CD4-positive, alpha-beta T cell (primary cell): ENCODE data around the gene LRRC1. TPM values are rescaled to one million over a fixed set of nuclear protein-coding genes. Genes with fewer than 3 reads are reported as not detected.

Experiments used
- ATAC-seq: fragments of 200-7000 bp; cut with Tn5 transposase; one replicate; pipeline ENCODE4 v1.10.0; 2022; ENCODE audit warnings: mild to moderate bottlenecking; ENCODE audit not compliant: poor library complexity
- CTCF ChIA-PET: fragments of 350-600 bp; sonication (Branson Sonifier 250); formaldehyde crosslinking; loops from one replicate; lab custom pipeline; 2021; ENCODE audit warnings: antibody characterized with exemption, inconsistent platforms; lab: Charles Lee
- POLR2A ChIA-PET: fragments of 350-600 bp; sonication (Branson Sonifier 250); formaldehyde crosslinking; loops from one replicate; lab custom pipeline; 2021; ENCODE audit warnings: antibody characterized with exemption, inconsistent platforms; lab: Charles Lee
- DNase-seq, 14 experiments: peaks; one replicate each; pipeline ENCODE4 v3.0.0-alpha.2; 2013 to 2020; ENCODE audit warnings: mixed read lengths in 2 of 14
- H3K27ac ChIP-seq, 2 donors: one replicate each; pipeline versions ENCODE4 v1.5.1 to v1.7.0; 2013; ENCODE audit warnings: low read length in 2 of 2, low read depth in 1 of 2, mild to moderate bottlenecking in 1 of 2
- H3K27me3 ChIP-seq, 2 experiments: 1 replicate in 1 of 2; 2 replicates in 1 of 2; pipeline versions ENCODE4 v1.6.1 to v1.7.0; 2013; ENCODE audit warnings: low read length in 2 of 2, control low read depth in 1 of 2, mild to moderate bottlenecking in 1 of 2, moderate library complexity in 1 of 2; ENCODE audit not compliant: insufficient read depth in 2 of 2, control insufficient read depth in 1 of 2
- H3K36me3 ChIP-seq: one replicate; pipeline ENCODE4 v1.6.1; 2013; ENCODE audit warnings: low read length, control low read depth; ENCODE audit not compliant: insufficient read depth
- H3K4me1 ChIP-seq: one replicate; pipeline ENCODE4 v1.6.1; 2013; ENCODE audit warnings: low read length, control low read depth; ENCODE audit not compliant: insufficient read depth
- H3K4me3 ChIP-seq: one replicate; pipeline ENCODE4 v1.5.1; 2013; ENCODE audit warnings: mild to moderate bottlenecking, low read length, moderate library complexity
- H3K9me3 ChIP-seq, 2 experiments: 1 replicate in 1 of 2; 2 replicates in 1 of 2; pipeline versions ENCODE4 v1.6.1 to v1.7.0; 2013; ENCODE audit warnings: low read length in 2 of 2, mild to moderate bottlenecking in 2 of 2, control low read depth in 1 of 2, moderate library complexity in 1 of 2; ENCODE audit not compliant: control insufficient read depth in 1 of 2, insufficient read depth in 1 of 2
- H3K27ac Mint-ChIP-seq: one replicate; pipeline ENCODE4 v1.8.0; 2020; ENCODE audit warnings: mixed read lengths
- H3K27me3 Mint-ChIP-seq: one replicate; pipeline ENCODE4 v1.8.0; 2021; ENCODE audit warnings: mixed read lengths
- H3K36me3 Mint-ChIP-seq: one replicate; pipeline ENCODE4 v1.8.0; 2021; ENCODE audit warnings: low read depth, mixed read lengths
- H3K4me1 Mint-ChIP-seq: one replicate; pipeline ENCODE4 v1.8.0; 2021; ENCODE audit warnings: low read depth, mixed read lengths
- H3K4me3 Mint-ChIP-seq: one replicate; pipeline ENCODE4 v1.8.0; 2020; ENCODE audit warnings: mild to moderate bottlenecking, mixed read lengths
- H3K9me3 Mint-ChIP-seq: one replicate; pipeline ENCODE4 v1.8.0; 2020; ENCODE audit warnings: mixed read lengths
- intact Hi-C, 2 experiments: fragments of 100-400 bp; cut with DNase I in 1 of 2; cut with micrococcal nuclease in 1 of 2; formaldehyde crosslinking; loops; one replicate each; pipeline versions ENCODE4 v1.15.1 to v1.9.0; 2023 to 2025; cut with DNase I, micrococcal nuclease
- total RNA-seq, 174 experiments: library from RNA in 2 of 174; stranded (reverse) in 2 of 174; gene quantifications; one replicate each; pipeline ENCODE4 v1.2.3 and lab custom pipeline; 2021 to 2026
- TF ChIP-seq, protein P1 (sequence below): fragments of 200-600 bp; IDR thresholded peaks from one replicate; pipeline ENCODE4 v1.8.0; 2022; ENCODE audit warnings: antibody characterized with exemption, mild to moderate bottlenecking

LRRC1 gene
- total RNA-seq, 2 experiments from 2014 or later: 0.78 to 1.1 TPM

- Mint-ChIP-seq H3K27ac (no peak overlapping the region), H3K27me3 (no peaks in the 10 kb centered on the region), H3K9me3 (no peaks in the 10 kb centered on the region), H3K4me1 (no peaks in the 10 kb centered on the region), H3K4me3 (no peak overlapping the region), H3K36me3 (no peaks in the 10 kb centered on the region)
- ATAC-seq (no peak), DNase-seq (no peak)
- H3K27me3 ChIP-seq: no peaks in the 10 kb centered on the region
- no peak overlapping the region for H3K4me3 ChIP-seq
- no peaks in the 10 kb centered on the region for H3K36me3 ChIP-seq
- H3K9me3 ChIP-seq: no peaks in the 10 kb centered on the region
- no peak overlapping the region for H3K27ac ChIP-seq
- ChIA-PET POLR2A (no interaction called here), CTCF (no interaction called here)
- TF ChIP-seq, protein P1, sequence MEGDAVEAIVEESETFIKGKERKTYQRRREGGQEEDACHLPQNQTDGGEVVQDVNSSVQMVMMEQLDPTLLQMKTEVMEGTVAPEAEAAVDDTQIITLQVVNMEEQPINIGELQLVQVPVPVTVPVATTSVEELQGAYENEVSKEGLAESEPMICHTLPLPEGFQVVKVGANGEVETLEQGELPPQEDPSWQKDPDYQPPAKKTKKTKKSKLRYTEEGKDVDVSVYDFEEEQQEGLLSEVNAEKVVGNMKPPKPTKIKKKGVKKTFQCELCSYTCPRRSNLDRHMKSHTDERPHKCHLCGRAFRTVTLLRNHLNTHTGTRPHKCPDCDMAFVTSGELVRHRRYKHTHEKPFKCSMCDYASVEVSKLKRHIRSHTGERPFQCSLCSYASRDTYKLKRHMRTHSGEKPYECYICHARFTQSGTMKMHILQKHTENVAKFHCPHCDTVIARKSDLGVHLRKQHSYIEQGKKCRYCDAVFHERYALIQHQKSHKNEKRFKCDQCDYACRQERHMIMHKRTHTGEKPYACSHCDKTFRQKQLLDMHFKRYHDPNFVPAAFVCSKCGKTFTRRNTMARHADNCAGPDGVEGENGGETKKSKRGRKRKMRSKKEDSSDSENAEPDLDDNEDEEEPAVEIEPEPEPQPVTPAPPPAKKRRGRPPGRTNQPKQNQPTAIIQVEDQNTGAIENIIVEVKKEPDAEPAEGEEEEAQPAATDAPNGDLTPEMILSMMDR: no peak
- intact Hi-C loops: no loop called here
- H3K4me1 ChIP-seq: no peaks in the 10 kb centered on the region
These were observed 70.0 kb downstream of the LRRC1 start for GRCh38 chr6:53864781-53865180.

GRCh38 chr6:53866226-53866625 is 71.4 kb downstream of the LRRC1 start:
- H3K27ac Mint-ChIP-seq: no peak overlapping the region
- no peaks in the 10 kb centered on the region for H3K4me1 Mint-ChIP-seq
- Histone ChIP-seq H3K36me3 (no peaks in the 10 kb centered on the region), H3K27ac (no peak overlapping the region), H3K9me3 (no peaks in the 10 kb centered on the region), H3K27me3 (no peaks in the 10 kb centered on the region), H3K4me1 (no peaks in the 10 kb centered on the region), H3K4me3 (no peak overlapping the region)
- H3K27me3 Mint-ChIP-seq: no peaks in the 10 kb centered on the region
- TF ChIP-seq, protein P1: no peak
- ChIA-PET CTCF (no interaction called here), POLR2A (no interaction called here)
- ATAC-seq (no peak), DNase-seq (no peak)
- H3K9me3 Mint-ChIP-seq: no peaks in the 10 kb centered on the region
- H3K4me3 Mint-ChIP-seq: no peak overlapping the region
- intact Hi-C loops: no loop called here
- no peaks in the 10 kb centered on the region for H3K36me3 Mint-ChIP-seq

DNA sequence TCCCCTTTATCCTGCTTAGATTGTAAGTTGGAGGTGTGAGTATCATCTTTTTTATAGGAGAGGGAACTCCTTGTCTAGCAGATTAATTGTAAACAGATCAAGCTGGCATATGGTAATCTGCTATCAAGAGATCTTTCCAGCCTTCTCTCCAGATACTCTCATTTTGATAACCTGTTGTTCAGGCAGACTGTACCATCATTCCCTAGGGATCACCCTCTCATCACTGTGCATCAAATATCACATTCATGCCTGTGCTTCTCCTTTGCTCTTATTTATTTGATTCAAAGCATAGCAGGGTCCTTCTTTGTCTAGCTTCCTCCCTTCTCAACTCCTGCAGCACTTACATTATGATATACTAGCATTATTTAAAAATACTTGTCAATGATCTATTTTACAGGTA is 73.8 kb downstream of the LRRC1 start:
- ChIA-PET POLR2A (no interaction called here), CTCF (no interaction called here)
- Histone ChIP-seq H3K9me3 (peaks cover 0 to 4% of the 10 kb centered on the region in 2 experiments), H3K4me3 (no peak overlapping the region), H3K27ac (no peak overlapping the region), H3K27me3 (no peaks in the 10 kb centered on the region), H3K4me1 (no peaks in the 10 kb centered on the region), H3K36me3 (no peaks in the 10 kb centered on the region)
- H3K36me3 Mint-ChIP-seq: peaks cover under 1% of the 10 kb centered on the region
- no peaks in the 10 kb centered on the region for H3K4me1 Mint-ChIP-seq
- TF ChIP-seq, protein P1: no peak
- intact Hi-C loops: no loop called here
- DNase-seq: no peak
- no peaks in the 10 kb centered on the region for H3K27me3 Mint-ChIP-seq
- ATAC-seq: no peak
- no peak overlapping the region for H3K27ac Mint-ChIP-seq
- H3K9me3 Mint-ChIP-seq: no peaks in the 10 kb centered on the region
- H3K4me3 Mint-ChIP-seq: no peak overlapping the region
